ENCODE results near the gene CCDC57. TPM values are rescaled to one million over a fixed set of nuclear protein-coding genes. Genes with fewer than 3 reads are reported as not detected.

Gene CCDC57
- total and polyA plus RNA-seq, 9 of the 15 experiments (the other 6 are each of a cell fraction or from before 2014, with no cell fraction given), result 0.83 to 36.2 (median 13.6) TPM

- no peak for TF ChIP-seq FIP1L1 (IDR thresholded peaks at IDR 0.05; ENCODE audit: low read depth, low read length, poor library complexity, severe bottlenecking)
- TF ChIP-seq NFYB (IDR thresholded peaks at IDR 0.05; ENCODE audit: extremely low read depth, insufficient read length), result no peak
- no peak for TF ChIP-seq FUS (optimal IDR thresholded peaks at IDR 0.05; ENCODE audit: low read depth, low read length)
- no peak for TF ChIP-seq MYBL2 (IDR thresholded peaks at IDR 0.05; ENCODE audit: low read depth)
- no peak for TF ChIP-seq MYBL2 (CRISPR knock-in tag; IDR thresholded peaks at IDR 0.05; ENCODE audit: borderline replicate concordance)
- TF ChIP-seq ZNF76 (CRISPR knock-in tag; IDR thresholded peaks at IDR 0.05; ENCODE audit: borderline replicate concordance), result no peak
- TF ChIP-seq KDM2B (CRISPR knock-in tag; IDR thresholded peaks at IDR 0.05), result no peak
- TF ChIP-seq ZNF280A (IDR thresholded peaks at IDR 0.05; ENCODE audit: low read depth, partially characterized antibody), result no peak
- TF ChIP-seq HOXB6 (CRISPR knock-in tag; IDR thresholded peaks at IDR 0.05; ENCODE audit: borderline replicate concordance), result no peak
- TF ChIP-seq SNIP1 (IDR thresholded peaks at IDR 0.05; ENCODE audit: low read depth), result no peak
- TF ChIP-seq BCL6 (CRISPR knock-in tag; IDR thresholded peaks at IDR 0.05), result no peak
- TF ChIP-seq, protein P1, sequence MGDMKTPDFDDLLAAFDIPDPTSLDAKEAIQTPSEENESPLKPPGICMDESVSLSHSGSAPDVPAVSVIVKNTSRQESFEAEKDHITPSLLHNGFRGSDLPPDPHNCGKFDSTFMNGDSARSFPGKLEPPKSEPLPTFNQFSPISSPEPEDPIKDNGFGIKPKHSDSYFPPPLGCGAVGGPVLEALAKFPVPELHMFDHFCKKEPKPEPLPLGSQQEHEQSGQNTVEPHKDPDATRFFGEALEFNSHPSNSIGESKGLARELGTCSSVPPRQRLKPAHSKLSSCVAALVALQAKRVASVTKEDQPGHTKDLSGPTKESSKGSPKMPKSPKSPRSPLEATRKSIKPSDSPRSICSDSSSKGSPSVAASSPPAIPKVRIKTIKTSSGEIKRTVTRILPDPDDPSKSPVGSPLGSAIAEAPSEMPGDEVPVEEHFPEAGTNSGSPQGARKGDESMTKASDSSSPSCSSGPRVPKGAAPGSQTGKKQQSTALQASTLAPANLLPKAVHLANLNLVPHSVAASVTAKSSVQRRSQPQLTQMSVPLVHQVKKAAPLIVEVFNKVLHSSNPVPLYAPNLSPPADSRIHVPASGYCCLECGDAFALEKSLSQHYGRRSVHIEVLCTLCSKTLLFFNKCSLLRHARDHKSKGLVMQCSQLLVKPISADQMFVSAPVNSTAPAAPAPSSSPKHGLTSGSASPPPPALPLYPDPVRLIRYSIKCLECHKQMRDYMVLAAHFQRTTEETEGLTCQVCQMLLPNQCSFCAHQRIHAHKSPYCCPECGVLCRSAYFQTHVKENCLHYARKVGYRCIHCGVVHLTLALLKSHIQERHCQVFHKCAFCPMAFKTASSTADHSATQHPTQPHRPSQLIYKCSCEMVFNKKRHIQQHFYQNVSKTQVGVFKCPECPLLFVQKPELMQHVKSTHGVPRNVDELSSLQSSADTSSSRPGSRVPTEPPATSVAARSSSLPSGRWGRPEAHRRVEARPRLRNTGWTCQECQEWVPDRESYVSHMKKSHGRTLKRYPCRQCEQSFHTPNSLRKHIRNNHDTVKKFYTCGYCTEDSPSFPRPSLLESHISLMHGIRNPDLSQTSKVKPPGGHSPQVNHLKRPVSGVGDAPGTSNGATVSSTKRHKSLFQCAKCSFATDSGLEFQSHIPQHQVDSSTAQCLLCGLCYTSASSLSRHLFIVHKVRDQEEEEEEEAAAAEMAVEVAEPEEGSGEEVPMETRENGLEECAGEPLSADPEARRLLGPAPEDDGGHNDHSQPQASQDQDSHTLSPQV (IDR thresholded peaks at IDR 0.05), result no peak
Measured at GRCh38 chr17:82134101-82134500, 78.5 kb downstream of the CCDC57 start (continued).
